ENCODE measurements around the gene HLCS.
A peak's percentile ranks its signal among the peaks of the same experiment; 100 is the strongest.

Gene HLCS

DNA sequence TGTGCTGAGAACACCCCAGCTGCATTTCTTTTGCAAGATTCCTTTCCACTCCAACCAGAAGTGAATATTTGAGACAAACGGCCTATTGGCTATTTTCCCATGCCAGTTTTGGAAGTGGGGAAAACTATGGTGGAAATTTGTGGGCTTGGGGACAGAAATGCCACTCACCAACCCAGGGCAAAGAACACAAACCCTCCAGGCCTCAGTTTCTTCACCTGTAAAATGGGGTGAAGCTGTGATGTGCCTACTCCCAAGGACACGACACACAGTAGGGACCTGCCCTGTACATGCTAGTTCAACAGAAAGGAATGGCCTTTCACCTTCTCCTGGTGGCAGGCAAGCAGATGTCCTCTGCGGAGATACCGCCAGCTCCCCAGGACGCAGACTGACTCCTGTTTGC, 221.0 kb downstream of the HLCS start:
- DNase-seq (ENCODE audit: low spot score), result no peak

DNA sequence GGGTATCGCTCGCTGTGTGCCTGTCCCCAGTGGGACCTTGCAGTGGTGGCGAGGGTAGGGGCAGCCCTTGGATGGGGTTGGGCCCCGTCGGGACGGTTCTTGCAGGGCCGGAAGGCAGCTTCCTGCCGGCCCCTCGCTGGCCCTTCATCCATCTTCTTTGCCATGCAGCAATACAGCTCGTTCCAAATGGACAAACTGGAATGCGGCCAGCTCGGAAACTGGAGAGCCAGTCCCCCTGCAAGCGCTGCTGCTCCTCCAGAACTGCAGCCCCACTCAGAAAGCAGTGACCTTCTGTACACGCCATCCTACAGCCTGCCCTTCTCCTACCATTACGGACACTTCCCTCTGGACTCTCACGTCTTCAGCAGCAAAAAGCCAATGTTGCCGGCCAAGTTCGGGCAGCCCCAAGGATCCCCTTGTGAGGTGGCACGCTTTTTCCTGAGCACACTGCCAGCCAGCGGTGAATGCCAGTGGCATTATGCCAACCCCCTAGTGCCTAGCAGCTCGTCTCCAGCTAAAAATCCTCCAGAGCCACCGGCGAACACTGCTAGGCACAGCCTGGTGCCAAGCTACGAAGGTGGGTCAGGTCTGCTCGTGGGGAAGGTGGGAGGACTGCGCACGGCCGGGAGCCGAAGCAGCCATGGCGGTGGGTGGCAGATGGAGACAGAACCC, 221.8 kb downstream of the HLCS start:
- DNase-seq (ENCODE audit: low spot score), result peak; percentile 43

DNA sequence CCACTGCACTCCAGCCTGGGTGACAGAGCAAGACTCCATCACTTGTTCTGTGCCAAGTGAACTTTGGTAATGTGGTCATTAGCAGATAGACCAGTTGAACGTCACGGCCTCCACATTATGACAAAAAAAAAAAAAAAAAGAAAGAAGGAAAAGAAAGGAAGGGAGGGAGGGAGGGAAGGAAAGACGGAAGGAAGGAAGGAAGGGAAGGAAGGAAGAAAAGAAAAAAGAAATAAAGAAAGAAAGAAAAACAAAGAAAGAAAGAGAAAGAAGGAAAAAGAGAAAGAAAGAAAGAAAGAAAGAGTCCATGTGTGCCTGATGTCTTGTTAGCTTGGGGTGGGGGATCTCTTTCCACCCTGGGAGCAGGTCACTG, 222.3 kb downstream of the HLCS start:
- no peak for DNase-seq (ENCODE audit: low spot score)

DNA sequence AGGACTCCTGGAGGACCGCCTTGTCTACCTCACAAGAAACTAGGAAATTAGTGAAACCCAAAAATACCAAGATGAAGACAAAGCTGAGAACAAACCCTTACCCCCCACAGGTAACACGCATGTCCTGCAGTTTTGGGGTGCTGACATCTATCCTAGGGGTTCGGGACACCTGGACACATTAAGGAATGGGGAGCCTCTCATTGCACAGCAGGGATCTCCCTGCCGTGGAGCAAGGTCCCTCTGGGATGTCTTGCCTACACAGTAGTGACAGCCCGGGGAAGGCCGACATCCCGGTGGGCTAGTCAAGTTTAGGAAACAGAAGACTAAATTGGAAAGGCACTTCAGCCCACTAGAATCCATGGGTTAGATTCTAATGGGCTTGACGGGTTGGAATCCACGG, 223.0 kb downstream of the HLCS start:
- no peak for DNase-seq (ENCODE audit: low spot score)

DNA sequence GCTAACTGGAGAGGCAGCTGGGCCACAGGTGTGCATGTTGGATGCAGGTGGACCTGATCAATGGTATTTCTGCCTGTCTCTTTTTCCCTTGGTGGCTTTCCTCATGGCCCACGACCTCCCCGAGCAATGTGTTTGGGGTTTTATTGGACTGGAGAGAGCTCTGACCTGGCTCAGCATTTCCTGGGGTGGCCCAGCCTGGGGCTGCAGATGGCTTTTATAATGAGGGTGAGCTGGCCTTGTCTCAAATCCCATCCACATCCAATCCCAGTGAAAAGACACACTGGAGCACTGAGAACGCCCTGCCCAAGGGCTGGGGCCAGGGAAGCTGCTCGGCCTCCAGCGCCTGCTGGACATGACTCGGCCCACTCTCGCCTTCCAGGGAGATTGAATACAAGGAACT, 223.5 kb downstream of the HLCS start:
- no peak for DNase-seq (ENCODE audit: low spot score)

DNA sequence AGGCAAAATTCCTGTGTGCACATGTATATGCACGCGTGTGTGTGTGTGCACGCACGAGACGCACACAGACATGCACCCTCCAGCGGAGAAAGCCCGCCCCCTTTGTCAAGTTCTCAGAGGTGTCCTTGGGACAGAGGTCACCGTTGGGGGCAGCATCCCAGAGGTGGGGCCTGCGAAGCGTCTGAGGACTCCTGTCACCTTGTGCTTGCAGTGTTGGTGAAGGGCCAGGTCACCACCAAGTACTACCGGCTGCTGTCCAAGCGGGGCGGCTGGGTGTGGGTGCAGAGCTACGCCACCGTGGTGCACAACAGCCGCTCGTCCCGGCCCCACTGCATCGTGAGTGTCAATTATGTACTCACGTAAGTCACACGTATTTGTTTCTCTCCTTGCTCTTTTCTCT, 225.0 kb downstream of the HLCS start:
- DNase-seq (ENCODE audit: low spot score), result no peak

DNA sequence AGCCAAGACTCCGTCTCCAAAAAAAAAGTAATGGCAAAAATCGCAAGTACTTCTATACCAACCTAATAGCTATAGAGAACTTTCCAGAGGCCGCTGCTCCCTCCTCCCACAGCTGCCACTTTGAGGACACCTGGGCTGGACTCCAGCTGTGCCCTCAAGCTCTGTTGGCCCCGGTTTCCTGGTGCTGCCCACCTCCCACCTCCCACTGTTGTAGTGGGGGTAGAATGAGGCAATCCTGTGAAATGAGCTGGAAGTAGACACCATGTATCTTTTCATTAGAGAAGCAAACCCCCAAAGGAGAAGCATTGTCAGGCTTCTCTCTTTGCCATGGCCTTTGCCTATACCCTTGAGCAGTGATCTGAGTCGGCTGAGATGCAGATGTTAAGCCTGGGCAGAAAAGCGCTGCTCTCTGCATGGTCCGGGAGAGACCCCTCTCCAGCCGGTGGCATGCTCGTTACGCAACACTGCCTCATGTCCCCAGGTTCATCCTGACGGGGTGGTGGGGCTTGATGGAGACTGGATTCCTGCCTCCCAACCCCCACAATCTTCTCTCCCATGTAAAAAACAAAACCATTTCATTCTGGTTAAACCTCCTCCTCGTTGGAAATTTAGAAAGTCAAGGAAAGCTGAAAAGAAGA, 227.9 kb downstream of the HLCS start:
- DNase-seq (ENCODE audit: low spot score), result no peak

DNA sequence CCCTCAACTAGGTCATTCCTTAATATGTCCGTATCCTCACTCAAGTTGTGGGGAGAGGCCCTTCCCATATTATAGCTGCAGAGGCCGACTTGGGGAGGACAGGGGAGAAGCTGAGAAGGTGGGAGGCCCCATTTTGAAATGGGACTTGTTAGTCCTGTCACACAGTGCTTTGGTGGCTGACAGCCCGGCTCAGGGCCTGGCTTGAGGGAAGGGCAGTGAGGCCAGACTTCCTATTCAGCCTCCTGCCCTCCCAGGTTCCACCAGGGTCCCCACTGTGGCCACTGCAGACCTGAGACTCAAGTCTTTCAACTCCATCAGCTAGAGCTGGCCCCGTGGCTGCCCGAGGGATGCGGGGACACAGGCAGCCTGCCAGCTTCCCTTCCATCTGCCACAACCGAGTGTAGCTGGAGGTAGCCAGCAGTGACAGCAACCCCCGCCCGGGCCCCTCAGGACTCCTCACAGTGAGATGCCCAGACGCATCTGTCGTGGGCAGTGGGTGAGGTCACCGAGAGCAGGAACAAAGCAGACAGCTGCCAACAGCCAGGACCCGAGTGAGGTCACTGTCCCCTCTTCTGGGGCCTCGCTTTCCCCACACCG, 230.6 kb downstream of the HLCS start:
- no peak for DNase-seq (ENCODE audit: low spot score)

DNA sequence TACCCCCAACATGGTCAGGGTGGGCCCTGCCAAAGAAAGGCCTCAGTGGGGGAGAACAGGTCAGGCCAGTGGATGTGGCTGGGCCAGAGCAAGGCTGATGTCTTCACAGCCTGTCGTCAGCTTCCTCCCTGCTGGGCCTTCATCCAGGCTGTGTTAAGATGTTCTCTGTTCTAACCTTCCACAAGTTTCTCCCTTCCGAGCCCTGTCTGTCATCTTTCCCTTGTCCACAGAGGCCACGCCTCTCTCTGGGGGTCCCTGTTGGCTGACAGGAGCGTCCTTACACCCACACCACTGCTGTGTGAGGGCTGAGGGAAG, 231.3 kb downstream of the HLCS start:
- no peak for DNase-seq (ENCODE audit: low spot score)

DNA sequence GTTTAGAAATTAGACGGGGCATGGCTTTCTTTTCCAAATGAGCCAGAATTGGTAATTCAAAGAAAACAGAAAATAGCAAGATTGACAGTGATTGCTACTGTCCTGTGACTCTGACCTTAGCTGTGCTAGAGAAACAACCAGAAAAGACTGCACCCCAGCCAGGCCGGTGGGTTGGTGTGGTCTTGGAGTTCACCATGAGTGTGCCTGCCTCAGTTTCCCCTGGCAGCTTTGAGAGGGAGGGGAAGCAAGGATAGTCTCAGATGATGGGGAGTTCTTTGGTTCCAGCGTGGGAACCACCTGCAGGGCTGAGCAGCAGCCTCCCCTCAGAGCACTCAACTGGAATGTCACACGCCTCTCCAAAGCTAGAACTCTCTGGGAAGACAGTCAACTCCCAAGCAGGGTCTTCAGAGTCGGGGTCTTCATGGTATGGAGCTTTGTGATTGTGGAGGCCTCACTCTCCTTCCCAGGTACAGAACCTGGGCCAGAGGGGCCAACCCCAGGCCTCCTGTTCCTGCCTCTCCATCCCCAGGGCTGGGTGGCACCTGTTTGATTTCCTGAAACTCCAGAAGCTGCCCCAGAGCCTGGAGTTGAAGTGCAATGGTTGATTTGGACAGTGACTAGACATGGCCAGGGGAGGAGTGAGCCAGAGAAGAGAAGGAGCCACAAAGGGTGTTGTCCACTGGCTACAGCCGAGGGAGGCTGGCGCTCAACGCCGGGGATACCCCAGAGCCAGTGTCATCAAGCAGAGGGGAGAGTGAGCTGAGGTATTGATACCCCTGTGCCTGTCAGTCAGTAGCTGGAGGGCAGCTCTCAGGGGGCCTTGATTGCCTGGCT, 231.9 kb downstream of the HLCS start:
- DNase-seq (ENCODE audit: low spot score), result no peak

DNA sequence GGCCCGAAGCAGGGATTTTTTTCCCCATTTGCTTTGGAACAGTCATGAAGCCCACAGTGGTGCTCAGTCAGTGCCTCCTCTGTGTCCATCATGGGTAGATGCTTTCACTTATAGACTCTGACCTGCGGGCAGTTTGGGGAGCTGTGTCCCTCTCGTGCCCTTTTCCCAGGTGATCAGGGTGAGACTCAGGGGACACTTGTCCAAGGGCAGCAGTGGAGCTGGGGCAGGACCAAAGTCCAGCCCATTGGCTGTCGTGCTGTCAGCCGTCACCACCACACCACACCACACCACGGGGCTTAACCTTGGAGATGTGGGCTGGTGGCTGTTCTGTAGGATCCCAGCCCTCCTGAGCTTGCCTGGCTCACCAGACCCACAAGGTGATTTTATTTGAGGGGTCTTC, 232.6 kb downstream of the HLCS start:
- no peak for DNase-seq (ENCODE audit: low spot score)

DNA sequence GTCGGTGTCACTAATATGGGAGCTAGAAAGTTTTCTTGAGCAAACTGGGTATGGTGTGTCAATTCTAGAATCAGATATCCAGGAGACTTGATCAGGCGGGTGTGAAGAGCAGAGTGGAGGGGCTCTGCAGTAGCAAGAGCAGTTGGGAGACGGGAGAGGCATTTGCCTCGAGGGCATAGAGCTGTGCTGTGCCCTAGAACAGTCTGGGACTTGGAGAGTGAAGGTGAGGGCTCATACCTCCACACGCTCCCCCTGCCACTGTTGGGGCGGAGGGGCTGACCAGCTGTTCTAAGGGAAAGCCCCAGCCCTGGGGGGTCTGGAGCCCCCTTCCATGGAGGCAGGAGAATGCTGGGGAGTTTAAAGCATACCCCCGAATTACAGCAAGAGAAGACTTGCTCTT, 233.7 kb downstream of the HLCS start:
- no peak for DNase-seq (ENCODE audit: low spot score)

DNA sequence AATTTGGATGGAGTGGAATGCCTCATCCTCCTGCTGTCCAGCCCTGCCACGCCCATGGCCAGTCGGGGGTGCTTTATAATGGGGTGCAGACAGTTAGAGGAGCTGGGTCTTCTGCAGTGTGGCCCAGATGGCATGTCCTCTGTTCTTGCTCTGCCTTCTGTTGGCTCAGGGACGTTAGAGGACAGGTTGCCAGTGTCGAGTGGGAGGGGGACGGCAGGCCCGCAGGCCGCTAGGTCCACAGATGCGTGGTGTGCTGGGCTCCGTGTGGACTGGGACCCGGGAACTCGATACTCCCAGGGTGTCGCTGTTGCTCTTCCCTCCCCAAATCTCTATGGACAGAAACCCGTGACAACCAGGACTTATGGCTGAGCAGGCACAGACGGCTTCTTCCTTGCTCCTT, 234.3 kb downstream of the HLCS start:
- DNase-seq (ENCODE audit: low spot score), result no peak

DNA sequence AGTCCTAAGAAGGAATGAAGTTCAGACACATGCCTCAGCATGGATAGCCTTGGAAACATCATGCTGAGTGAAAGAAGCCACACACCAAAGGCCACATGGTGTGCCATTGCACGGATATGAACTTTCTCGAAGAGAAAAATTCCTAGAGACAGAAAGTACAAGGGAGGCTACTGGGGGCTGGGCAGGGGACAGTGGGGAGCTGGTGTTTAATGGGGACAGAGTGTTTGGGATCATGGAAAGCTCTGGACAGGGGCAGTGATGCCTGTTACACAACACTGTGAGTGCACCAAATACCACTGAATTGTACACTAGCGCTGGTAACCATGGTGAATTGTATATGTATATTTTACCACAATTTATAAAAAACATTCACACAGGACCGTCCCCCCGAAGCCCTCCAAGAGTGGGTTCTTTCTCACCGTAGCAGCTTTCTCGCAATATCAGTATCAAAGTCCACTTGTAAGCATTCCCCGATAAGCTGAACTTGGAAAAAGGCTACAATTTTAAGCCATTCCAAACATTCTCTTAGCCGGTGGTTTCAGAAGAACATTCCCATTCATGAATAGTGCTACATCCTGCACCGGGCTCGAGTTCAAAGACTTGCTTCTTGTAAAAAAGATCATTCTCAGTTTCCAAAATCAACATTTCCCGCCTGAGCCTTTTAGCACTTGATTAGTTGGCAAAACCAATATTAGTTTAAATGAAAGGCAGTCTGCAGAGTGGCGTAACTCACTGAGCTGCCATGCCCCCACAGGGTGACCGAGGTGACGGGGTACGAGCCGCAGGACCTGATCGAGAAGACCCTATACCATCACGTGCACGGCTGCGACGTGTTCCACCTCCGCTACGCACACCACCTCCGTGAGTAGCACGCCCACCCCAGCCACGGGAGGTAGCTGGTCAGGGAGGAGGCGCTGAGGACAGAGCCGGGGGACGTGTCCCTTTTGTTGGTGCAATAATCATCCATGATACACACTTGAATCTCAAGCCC, 235.9 kb downstream of the HLCS start:
- no peak for DNase-seq (ENCODE audit: low spot score)

DNA sequence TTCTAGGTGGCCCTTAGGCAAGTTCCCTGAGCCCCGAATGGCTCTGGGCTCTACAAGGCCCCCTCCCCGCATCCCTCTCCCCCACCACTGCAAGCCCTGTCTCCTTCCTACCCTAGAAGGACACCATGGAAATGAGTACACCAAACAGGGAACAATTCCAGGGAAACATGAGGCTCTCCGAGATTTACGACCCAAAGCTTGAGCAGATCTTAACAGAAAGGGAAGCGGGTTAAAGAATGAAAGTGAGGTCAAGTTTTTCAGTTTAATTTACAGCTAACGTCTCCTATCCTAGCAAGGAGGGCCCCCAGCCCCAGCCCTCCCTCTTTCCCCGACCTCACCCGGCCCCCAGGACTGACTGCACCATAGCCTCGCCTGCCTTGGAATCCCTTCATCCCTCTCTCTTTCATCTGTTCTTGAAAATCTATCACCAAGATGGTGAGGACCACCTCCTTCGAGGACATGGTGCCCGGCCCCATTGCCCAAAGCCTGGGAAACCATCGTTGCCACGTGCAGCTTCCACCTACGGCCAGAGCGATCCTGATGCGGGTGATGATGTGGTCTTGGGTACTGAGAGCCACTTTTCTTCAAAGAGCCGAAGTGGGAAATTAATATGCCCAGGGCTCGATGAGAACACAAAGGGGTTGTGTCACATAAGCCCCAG, 237.0 kb downstream of the HLCS start:
- no peak for DNase-seq (ENCODE audit: low spot score)

DNA sequence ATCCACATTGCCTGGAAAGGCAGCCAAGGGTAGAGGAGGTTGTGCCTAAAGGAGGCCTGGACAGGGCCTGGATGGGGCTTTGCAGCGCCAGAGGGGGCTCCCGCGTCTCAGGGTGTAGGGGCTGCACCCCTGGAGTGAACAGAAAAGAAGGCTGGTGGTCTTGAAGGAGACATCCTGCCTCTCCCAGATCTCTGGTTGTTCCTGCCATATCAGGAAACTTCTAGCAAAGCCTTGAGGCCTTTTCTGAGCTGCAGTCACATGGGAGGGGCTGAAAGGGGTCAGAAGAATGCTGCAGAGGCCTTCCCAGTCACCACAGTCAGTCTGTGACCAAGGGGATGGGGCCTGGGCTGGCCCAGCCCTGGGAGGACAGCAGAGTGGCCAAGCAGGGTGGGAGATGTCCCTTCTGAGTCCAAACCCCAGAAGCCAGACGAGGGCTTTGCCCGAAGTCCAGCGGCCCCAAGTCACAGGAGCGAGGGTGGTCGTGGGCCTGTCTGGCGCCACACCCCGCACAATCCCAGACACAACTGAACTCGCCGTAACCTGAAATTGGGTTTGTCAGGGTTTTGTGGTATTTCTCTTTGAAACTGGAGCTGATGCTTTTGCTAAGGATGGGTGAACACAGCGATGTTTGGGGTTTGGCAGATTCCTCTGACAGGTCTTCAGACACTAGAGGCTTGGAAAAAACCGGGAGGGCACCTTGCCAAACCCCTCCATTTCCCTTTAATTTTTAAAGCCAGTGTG, 237.9 kb downstream of the HLCS start:
- no peak for DNase-seq (ENCODE audit: low spot score)

DNA sequence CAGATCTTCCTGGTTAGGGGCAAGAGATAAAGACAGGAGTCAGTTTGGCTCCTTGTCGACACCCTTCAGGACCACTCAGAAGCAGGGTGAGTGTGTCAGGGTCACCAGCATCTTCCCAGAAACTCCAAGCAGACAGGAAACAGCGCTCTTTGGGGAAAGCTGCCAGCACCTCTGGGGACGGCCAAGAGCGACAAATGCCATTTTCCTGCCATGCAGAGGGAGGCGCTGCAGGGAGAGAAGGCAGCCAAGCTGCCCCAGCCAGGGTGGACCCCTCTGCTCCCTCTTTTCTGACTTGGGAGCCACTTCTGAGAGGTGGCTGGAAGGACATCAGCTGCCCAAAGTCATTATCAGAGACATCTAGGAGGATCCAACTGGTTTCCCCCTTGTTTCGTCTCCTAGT, 238.6 kb downstream of the HLCS start:
- no peak for DNase-seq (ENCODE audit: low spot score)

DNA sequence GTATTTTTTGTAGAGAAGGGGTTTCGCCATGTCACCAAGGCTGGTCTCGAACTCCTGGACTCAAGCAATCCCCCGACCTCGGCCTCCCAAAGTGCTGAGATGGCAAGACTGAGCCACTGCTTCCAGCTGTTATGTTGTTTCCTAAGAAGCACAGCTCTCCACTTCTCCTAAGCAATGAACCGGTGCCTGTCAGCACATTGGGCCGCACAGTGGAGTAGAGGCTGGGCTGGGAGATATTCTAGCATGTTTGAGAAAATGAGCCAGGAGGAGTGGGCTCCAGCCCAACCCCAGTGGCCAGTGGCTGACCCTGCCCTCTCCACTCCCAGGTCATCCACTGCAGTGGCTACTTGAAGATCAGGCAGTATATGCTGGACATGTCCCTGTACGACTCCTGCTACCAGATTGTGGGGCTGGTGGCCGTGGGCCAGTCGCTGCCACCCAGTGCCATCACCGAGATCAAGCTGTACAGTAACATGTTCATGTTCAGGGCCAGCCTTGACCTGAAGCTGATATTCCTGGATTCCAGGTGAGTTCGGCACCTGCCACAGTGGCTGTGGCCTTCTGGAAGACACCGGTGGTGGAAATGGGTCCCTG, 240.6 kb downstream of the HLCS start:
- no peak for DNase-seq (ENCODE audit: low spot score)

DNA sequence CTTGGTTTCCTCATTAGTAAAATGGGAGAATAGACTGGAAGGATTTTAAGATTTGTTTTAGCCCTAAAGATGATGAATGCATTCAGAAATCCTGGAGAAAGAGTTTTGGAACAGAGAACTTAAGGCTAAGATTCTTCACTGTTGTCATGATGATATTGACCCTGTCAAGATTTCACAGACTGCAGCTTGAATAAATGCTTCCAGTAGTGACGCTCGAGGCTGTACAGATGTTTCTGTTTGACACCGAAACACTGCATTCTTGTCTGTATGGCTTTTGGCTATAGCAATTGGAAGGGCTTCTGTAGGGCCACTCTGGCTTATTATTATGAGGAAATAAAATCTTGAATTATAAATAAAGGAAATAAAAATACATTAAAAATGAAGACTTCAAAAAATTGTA, 241.8 kb downstream of the HLCS start:
- DNase-seq (ENCODE audit: low spot score), result no peak

DNA sequence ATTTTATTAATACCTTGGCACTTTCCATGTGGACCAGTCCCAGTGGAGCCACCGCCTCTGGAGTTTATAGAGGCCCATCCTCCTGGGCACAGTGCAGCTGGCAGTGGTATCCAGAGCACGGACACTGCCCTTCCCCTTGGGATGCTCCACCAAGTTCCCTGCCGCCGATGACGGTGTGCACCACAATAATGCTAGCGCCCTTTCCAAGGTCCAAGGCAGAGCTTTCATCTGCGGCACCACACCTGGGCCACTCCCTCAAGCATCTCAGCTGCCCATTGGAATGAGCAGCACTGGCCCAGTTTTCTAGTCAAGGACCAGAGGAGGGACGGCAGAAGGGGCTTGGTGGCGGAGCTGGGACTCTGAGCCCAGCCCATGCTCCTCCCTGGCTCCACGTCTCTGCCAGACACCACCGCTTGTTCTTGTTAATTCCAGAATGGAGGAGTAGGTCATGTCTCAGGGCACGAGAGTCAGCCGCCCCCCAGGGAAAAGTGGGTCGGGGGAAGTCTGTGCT, 243.0 kb downstream of the HLCS start:
- no peak for DNase-seq (ENCODE audit: low spot score)
